Endothelial cell of umbilical vein (primary cell): Measurements from ENCODE around the gene TENM4. TPM values are rescaled to one million over a fixed set of nuclear protein-coding genes. Genes with fewer than 3 reads are reported as not detected.

ENCODE experiments used
- BruUV-seq: library from RNA; stranded (reverse); fragments of 400-500 nt; replicated peaks from 2 replicates; lab custom pipeline; 2021; lab: Mats Ljungman, UMichigan
- CTCF ChIA-PET: fragments of 300-600, 350-600 bp; sonication (Branson Sonifier 250); formaldehyde crosslinking; loops from one replicate; lab custom pipeline; 2021; ENCODE audit warnings: antibody characterized with exemption, inconsistent platforms; lab: Charles Lee
- POLR2A ChIA-PET: fragments of 300-600, 350-600 bp; sonication (Branson Sonifier 250); formaldehyde crosslinking; loops from one replicate; lab custom pipeline; 2021; ENCODE audit warnings: antibody characterized with exemption, inconsistent platforms; lab: Charles Lee
- DNase-seq: peaks from one replicate; pipeline ENCODE4 v3.0.0-alpha.2; 2011; ENCODE audit warnings: low read depth, low spot score
- FAIRE-seq: peaks from 2 replicates; lab custom pipeline; 2011; peaks lifted over from hg19 to GRCh38; lab: Jason Lieb, UNC
- H2AFZ ChIP-seq: 2 replicates; pipeline ENCODE4 v1.6.0; 2012; ENCODE audit warnings: low read depth, low read length, control low read depth, inconsistent platforms
- H3K27ac ChIP-seq: 2 replicates; pipeline ENCODE4 v1.5.1; 2011; ENCODE audit warnings: low read depth, mild to moderate bottlenecking, control low read depth, low read length, moderate library complexity; ENCODE audit not compliant: insufficient read depth
- H3K27me3 ChIP-seq, 2 experiments: 2 replicates each; pipeline versions ENCODE4 v1.6.0 to v1.6.1; 2011; ENCODE audit warnings: low read length in 2 of 2, mixed read lengths in 1 of 2; ENCODE audit not compliant: control insufficient read depth in 2 of 2, insufficient read depth in 2 of 2
- H3K36me3 ChIP-seq, 2 experiments: 2 replicates in 1 of 2; 3 replicates in 1 of 2; pipeline ENCODE4 v1.5.1; 2011; ENCODE audit warnings: low read length in 2 of 2, mild to moderate bottlenecking in 1 of 2, moderate library complexity in 1 of 2; ENCODE audit not compliant: control insufficient read depth in 2 of 2, insufficient read depth in 2 of 2; ENCODE audit errors: extremely low read depth in 1 of 2
- H3K4me1 ChIP-seq: 3 replicates; pipeline ENCODE4 v1.5.1; 2011; ENCODE audit warnings: mild to moderate bottlenecking, low read length; ENCODE audit not compliant: control insufficient read depth, insufficient read depth; ENCODE audit errors: extremely low read depth
- H3K4me2 ChIP-seq: 2 replicates; pipeline ENCODE4 v1.6.1; 2011; ENCODE audit warnings: low read length, control low read depth, mixed read lengths; ENCODE audit not compliant: insufficient read depth
- H3K4me3 ChIP-seq, 3 experiments: fragments of 200-600 bp in 1 of 3; sonication (generic), shearing (Covaris generic) in 1 of 3; replicated peaks in 1 of 3; 2 replicates each; pipeline ENCODE4 v1.5.1; 2011 to 2016; ENCODE audit warnings: control low read depth in 3 of 3, low read length in 3 of 3, mild to moderate bottlenecking in 2 of 3, inconsistent platforms in 1 of 3, low read depth in 1 of 3, moderate library complexity in 1 of 3; ENCODE audit not compliant: insufficient read depth in 1 of 3
- H3K79me2 ChIP-seq: 2 replicates; pipeline ENCODE4 v1.6.0; 2012; ENCODE audit warnings: low read length, inconsistent platforms; ENCODE audit not compliant: control insufficient read depth, insufficient read depth
- H3K9ac ChIP-seq: replicated peaks from 2 replicates; pipeline ENCODE3; 2011; ENCODE audit warnings: low read length, control low read depth; ENCODE audit not compliant: insufficient read depth; ENCODE audit errors: extremely low read depth
- H3K9me1 ChIP-seq: replicated peaks from 3 replicates; pipeline ENCODE4 v1.6.0; 2011; ENCODE audit warnings: mild to moderate bottlenecking, low read length; ENCODE audit not compliant: control insufficient read depth, insufficient read depth; ENCODE audit errors: extremely low read depth
- H3K9me3 ChIP-seq: replicated peaks from 2 replicates; pipeline ENCODE4 v1.5.1; 2012; ENCODE audit warnings: low read length, inconsistent platforms; ENCODE audit not compliant: control insufficient read depth, insufficient read depth
- H4K20me1 ChIP-seq: replicated peaks from 2 replicates; pipeline ENCODE3; 2011; ENCODE audit warnings: mild to moderate bottlenecking, low read length; ENCODE audit not compliant: control insufficient read depth, insufficient read depth; ENCODE audit errors: extremely low read depth
- EZH2 ChIP-seq: IDR thresholded peaks from 2 replicates; pipeline ENCODE4 v1.6.1; 2012; ENCODE audit warnings: borderline replicate concordance, low read depth, mild to moderate bottlenecking, moderate library complexity, low read length, inconsistent platforms; ENCODE audit not compliant: severe bottlenecking
- GATA2 ChIP-seq: IDR thresholded peaks from 2 replicates; pipeline ENCODE4 v1.7.0; 2011; ENCODE audit warnings: low read depth, mild to moderate bottlenecking, moderate library complexity, mixed read lengths, low read length; ENCODE audit not compliant: insufficient read length, insufficient read depth
- JUN ChIP-seq: IDR thresholded peaks from 2 replicates; pipeline ENCODE4 v1.6.1; 2011; ENCODE audit warnings: borderline replicate concordance, low read depth; ENCODE audit not compliant: insufficient read length, insufficient read depth
- MAX ChIP-seq: IDR thresholded peaks from 2 replicates; pipeline ENCODE4 v1.6.1; 2011; ENCODE audit not compliant: insufficient read depth, insufficient read length
- MYC ChIP-seq: IDR thresholded peaks from one replicate; pipeline ENCODE4 v1.6.1; 2011; ENCODE audit warnings: mild to moderate bottlenecking, low read depth, low read length
- POLR2A ChIP-seq: IDR thresholded peaks from 2 replicates; pipeline ENCODE4 v1.6.1; 2012; ENCODE audit warnings: low read depth, mild to moderate bottlenecking, control low read depth, low read length
- POLR2AphosphoS5 ChIP-seq: IDR thresholded peaks from 2 replicates; pipeline ENCODE4 v1.6.1; 2012; ENCODE audit warnings: low read depth, mild to moderate bottlenecking, control low read depth, low read length, moderate library complexity; ENCODE audit not compliant: insufficient read depth
- dilution Hi-C: fragments of 300-500 bp; cut with MboI; formaldehyde crosslinking; loops from one replicate; pipeline ENCODE4 v1.15.0; 2019; ENCODE audit warnings: low sequenced_read_pairs; ENCODE audit not compliant: extremely low pct_ligation_motif_present
- intact Hi-C: fragments of 100-400 bp; cut with micrococcal nuclease; formaldehyde crosslinking; loops from one replicate; pipeline ENCODE4 v1.10.0; 2022
- polyA plus RNA-seq, 4 experiments: library from polyadenylated mRNA; depleted of rRNA in 3 of 4; stranded (reverse) in 3 of 4; unstranded in 1 of 4; fragments of >200 nt; gene quantifications; 2 replicates each; pipeline versions ENCODE4 v1.2.1 to v1.2.3, GENCODE V29; 2011 to 2012; ENCODE audit warnings: missing spikeins in 1 of 4
- total RNA-seq: library from RNA; stranded (reverse); gene quantifications from 2 replicates; pipeline ENCODE4 v1.2.3, GENCODE V29; 2021

The TENM4 gene
- total and polyA plus RNA-seq, 2 donors (not counting 3 experiments of a cell fraction or from before 2014, with no cell fraction given) = 0.06 to 0.27 TPM

- Histone ChIP-seq H2AFZ (no peak overlapping the region), H3K4me2 (no peak overlapping the region), H3K27ac (no peak overlapping the region), H3K9me3 (no peaks in the 10 kb centered on the region), H3K79me2 (no peaks in the 10 kb centered on the region), H3K36me3 (no peaks in the 10 kb centered on the region), H3K9ac (no peak overlapping the region), H4K20me1 (no peaks in the 10 kb centered on the region), H3K9me1 (no peaks in the 10 kb centered on the region), H3K4me3 (no peak overlapping the region), H3K4me1 (no peaks in the 10 kb centered on the region), H3K27me3 (peaks cover 4 to 10% of the 10 kb centered on the region in 2 experiments)
- no TSS peak for BruUV-seq
- POLR2A ChIA-PET = no interaction called here
- intact Hi-C loops = no loop called here
- CTCF ChIA-PET = no interaction called here
- DNase-seq (no peak), FAIRE-seq (no peak)
- no peak for TF ChIP-seq GATA2
- TF ChIP-seq MYC = no peak
- TF ChIP-seq POLR2AphosphoS5 = no peak
- TF ChIP-seq JUN = no peak
- no peak for TF ChIP-seq EZH2
- no peak for TF ChIP-seq MAX
- no peak for TF ChIP-seq POLR2A
- dilution Hi-C loops = no loop called here
These were observed 625.0 kb downstream of the TENM4 start for GRCh38 chr11:78815831-78816230.

- H3K4me1 ChIP-seq = peaks cover 4% of the 10 kb centered on the region
- TF ChIP-seq EZH2 (no peak), JUN (no peak), MAX (no peak)
- no peak overlapping the region for H2AFZ ChIP-seq
- intact Hi-C loops = no loop called here
- H3K4me3 ChIP-seq = no peak overlapping the region
- H3K27ac ChIP-seq = no peak overlapping the region
- no peak overlapping the region for H3K9ac ChIP-seq
- ChIA-PET CTCF (no interaction called here), POLR2A (no interaction called here)
- no TSS peak for BruUV-seq
- no peak overlapping the region for H3K4me2 ChIP-seq
- FAIRE-seq (no peak), DNase-seq (no peak)
- no peaks in the 10 kb centered on the region for H3K36me3 ChIP-seq
- no peaks in the 10 kb centered on the region for H3K9me1 ChIP-seq
- no peaks in the 10 kb centered on the region for H3K9me3 ChIP-seq
- no peaks in the 10 kb centered on the region for H3K79me2 ChIP-seq
- no peaks in the 10 kb centered on the region for H3K27me3 ChIP-seq
- H4K20me1 ChIP-seq = no peaks in the 10 kb centered on the region
- dilution Hi-C loops = no loop called here
These were observed 628.1 kb downstream of the TENM4 start for GRCh38 chr11:78812513-78813293.
